ENCODE data around the gene NUP210. TPM values are rescaled to one million over a fixed set of nuclear protein-coding genes. Genes with fewer than 3 reads are reported as not detected.

NUP210 gene
- total and polyA plus RNA-seq, 2 of the 13 experiments (the other 11 are each of a cell fraction or from before 2014, with no cell fraction given) = 31.6 to 35.2 TPM

DNA sequence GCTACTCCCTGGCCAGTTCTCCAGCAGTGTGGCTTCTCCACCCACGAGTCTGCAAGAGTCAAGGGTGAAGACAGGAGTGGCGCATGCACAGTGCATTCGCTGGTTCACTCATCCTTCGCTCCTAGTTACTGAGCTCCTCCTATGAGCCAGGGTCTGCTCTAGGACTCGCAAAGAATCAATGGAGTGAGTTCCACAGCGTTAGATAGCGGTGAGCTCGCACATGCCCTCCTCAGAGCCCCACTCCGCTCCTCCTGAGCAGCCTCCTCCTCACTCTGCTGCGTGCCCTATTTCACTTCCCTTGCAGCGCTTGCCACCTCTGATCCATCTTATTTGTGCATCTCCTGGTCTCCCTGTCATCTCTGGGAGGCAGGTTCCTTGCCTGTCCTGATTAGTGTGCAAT is 63.0 kb downstream of the NUP210 start:
- no peaks in the 10 kb centered on the region for H4K20me1 ChIP-seq (ENCODE audit: insufficient read depth, low read length)
- WGBS (ENCODE audit: low lambda C conversion rate) = 96% methylated on average over 11 of the region's 11 CpGs
- DNase-seq (ENCODE audit: low spot score) = no peak
- no peaks in the 10 kb centered on the region for H3K79me2 ChIP-seq (ENCODE audit: insufficient read depth, low read length)
- FAIRE-seq = no peak
- H3K36me3 ChIP-seq (replicated peaks in 1 of 2; ENCODE audit: control insufficient read depth in 1 of 2, insufficient read depth in 2 of 2, low read length in 2 of 2) = peaks cover 39 to 95% of the 10 kb centered on the region in 2 experiments
- CTCF ChIA-PET (ENCODE audit: low intra/inter-chr PET ratio, low total read pairs) = no interaction called here
- H3K4me2 ChIP-seq (ENCODE audit: low read depth, low read length) = no peak overlapping the region
- H3K4me1 ChIP-seq (ENCODE audit: insufficient read depth, low read length) = no peaks in the 10 kb centered on the region
- POLR2A ChIA-PET = no interaction called here
- no peaks in the 10 kb centered on the region for H3K27me3 ChIP-seq (ENCODE audit: control insufficient read depth in 1 of 2, insufficient read depth in 2 of 2, low read length in 2 of 2)
- intact Hi-C loops (cut with micrococcal nuclease; ENCODE audit: unreplicated experiment) (no loop called here), in situ Hi-C loops (cut with HindIII; ENCODE audit: extremely low pct_ligation_motif_present, low pct_unique_long_range_greater_than_20kb) (no loop called here)
- TF ChIP-seq, protein P1, sequence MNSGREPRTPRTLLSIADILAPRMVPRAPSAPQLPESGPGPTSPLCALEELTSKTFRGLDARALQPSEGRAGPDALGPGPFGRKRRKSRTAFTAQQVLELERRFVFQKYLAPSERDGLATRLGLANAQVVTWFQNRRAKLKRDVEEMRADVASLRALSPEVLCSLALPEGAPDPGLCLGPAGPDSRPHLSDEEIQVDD (CRISPR knock-in tag; IDR thresholded peaks at IDR 0.05; ENCODE audit: borderline replicate concordance) = no peak
- TF ChIP-seq ZNF296 (CRISPR knock-in tag; conservative IDR thresholded peaks at IDR 0.05) = no peak
- no peak for TF ChIP-seq TGIF2 (CRISPR knock-in tag; IDR thresholded peaks at IDR 0.05)
- no peak for TF ChIP-seq SAFB2 (CRISPR knock-in tag; IDR thresholded peaks at IDR 0.05; ENCODE audit: borderline replicate concordance, low read depth)
- no peak for TF ChIP-seq BCL6 (CRISPR knock-in tag; IDR thresholded peaks at IDR 0.05)
- no peak for TF ChIP-seq POLR2A (IDR thresholded peaks at IDR 0.05; ENCODE audit: insufficient read depth in 1 of 2, low read depth in 2 of 2, low read length in 2 of 2)
- no peak for TF ChIP-seq MBNL3 (CRISPR knock-in tag; conservative IDR thresholded peaks at IDR 0.05)
- TF ChIP-seq, protein P2, sequence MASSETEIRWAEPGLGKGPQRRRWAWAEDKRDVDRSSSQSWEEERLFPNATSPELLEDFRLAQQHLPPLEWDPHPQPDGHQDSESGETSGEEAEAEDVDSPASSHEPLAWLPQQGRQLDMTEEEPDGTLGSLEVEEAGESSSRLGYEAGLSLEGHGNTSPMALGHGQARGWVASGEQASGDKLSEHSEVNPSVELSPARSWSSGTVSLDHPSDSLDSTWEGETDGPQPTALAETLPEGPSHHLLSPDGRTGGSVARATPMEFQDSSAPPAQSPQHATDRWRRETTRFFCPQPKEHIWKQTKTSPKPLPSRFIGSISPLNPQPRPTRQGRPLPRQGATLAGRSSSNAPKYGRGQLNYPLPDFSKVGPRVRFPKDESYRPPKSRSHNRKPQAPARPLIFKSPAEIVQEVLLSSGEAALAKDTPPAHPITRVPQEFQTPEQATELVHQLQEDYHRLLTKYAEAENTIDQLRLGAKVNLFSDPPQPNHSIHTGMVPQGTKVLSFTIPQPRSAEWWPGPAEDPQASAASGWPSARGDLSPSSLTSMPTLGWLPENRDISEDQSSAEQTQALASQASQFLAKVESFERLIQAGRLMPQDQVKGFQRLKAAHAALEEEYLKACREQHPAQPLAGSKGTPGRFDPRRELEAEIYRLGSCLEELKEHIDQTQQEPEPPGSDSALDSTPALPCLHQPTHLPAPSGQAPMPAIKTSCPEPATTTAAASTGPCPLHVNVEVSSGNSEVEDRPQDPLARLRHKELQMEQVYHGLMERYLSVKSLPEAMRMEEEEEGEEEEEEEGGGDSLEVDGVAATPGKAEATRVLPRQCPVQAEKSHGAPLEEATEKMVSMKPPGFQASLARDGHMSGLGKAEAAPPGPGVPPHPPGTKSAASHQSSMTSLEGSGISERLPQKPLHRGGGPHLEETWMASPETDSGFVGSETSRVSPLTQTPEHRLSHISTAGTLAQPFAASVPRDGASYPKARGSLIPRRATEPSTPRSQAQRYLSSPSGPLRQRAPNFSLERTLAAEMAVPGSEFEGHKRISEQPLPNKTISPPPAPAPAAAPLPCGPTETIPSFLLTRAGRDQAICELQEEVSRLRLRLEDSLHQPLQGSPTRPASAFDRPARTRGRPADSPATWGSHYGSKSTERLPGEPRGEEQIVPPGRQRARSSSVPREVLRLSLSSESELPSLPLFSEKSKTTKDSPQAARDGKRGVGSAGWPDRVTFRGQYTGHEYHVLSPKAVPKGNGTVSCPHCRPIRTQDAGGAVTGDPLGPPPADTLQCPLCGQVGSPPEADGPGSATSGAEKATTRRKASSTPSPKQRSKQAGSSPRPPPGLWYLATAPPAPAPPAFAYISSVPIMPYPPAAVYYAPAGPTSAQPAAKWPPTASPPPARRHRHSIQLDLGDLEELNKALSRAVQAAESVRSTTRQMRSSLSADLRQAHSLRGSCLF (CRISPR knock-in tag; IDR thresholded peaks at IDR 0.05; ENCODE audit: borderline replicate concordance) = no peak
- TF ChIP-seq ZNF878 (CRISPR knock-in tag; IDR thresholded peaks at IDR 0.05) = no peak
- TF ChIP-seq POLR2AphosphoS2 (IDR thresholded peaks at IDR 0.05; ENCODE audit: low read depth, low read length) = no peak
- no peak for TF ChIP-seq HMG20B (CRISPR knock-in tag; conservative IDR thresholded peaks at IDR 0.05)
- TF ChIP-seq ZNF326 (CRISPR knock-in tag; IDR thresholded peaks at IDR 0.05; ENCODE audit: borderline replicate concordance) = no peak
- TF ChIP-seq ZBTB38 (CRISPR knock-in tag; IDR thresholded peaks at IDR 0.05) = no peak
- TF ChIP-seq HNRNPH1 (optimal IDR thresholded peaks at IDR 0.05; ENCODE audit: low read depth, low read length) = no peak
- no peak for TF ChIP-seq ISX (CRISPR knock-in tag; conservative IDR thresholded peaks at IDR 0.05)
- TF ChIP-seq ZNF615 (CRISPR knock-in tag; IDR thresholded peaks at IDR 0.05; ENCODE audit: borderline replicate concordance) = no peak
- no peak for TF ChIP-seq ZNF256 (CRISPR knock-in tag; conservative IDR thresholded peaks at IDR 0.05)
- no peak for TF ChIP-seq MTF2 (CRISPR knock-in tag; IDR thresholded peaks at IDR 0.05; ENCODE audit: borderline replicate concordance)
- H3K9ac ChIP-seq (ENCODE audit: insufficient read depth, low read depth, low read length) = no peak overlapping the region
- no TSS peak for BruUV-seq (replicated peaks)
- no peaks in the 10 kb centered on the region for H3K9me3 ChIP-seq (ENCODE audit: low read length)
- H3K4me3 ChIP-seq (replicated peaks in 1 of 3; ENCODE audit: insufficient read depth in 1 of 3, low read depth in 2 of 3, low read length in 3 of 3) = no peak overlapping the region
- H2AFZ ChIP-seq (ENCODE audit: low read length) = no peak overlapping the region
- H3K27ac ChIP-seq (ENCODE audit: extremely low read length, insufficient read depth, low read length) = no peak overlapping the region
- ATAC-seq = no peak

Data from HepG2 (cell line).